Measurements from ENCODE around the gene CDKAL1.

- TF ChIP-seq CTCF (conservative IDR thresholded peaks at IDR 0.05) (no peak), EZH2 (IDR thresholded peaks at IDR 0.05; ENCODE audit: low read depth) (no peak)
These were observed 490.4 kb downstream of the CDKAL1 start for GRCh38 chr6:21024616-21025015.
